VCaP (cell line): Measurements from ENCODE around the gene NME7.

ENCODE experiments used
- H3K27ac ChIP-seq: fragments of 450-650 bp; 2 replicates; pipeline ENCODE4 v1.5.1; 2017
- CTCF ChIP-seq: fragments of 450-650 bp; conservative IDR thresholded peaks from 2 replicates; pipeline ENCODE4 v1.5.1; 2017; ENCODE audit warnings: mild to moderate bottlenecking, moderate library complexity

The NME7 gene

GRCh38 chr1:169094897-169095569, 272.6 kb downstream of the NME7 start:
- TF ChIP-seq CTCF: no peak
- no peak overlapping the region for H3K27ac ChIP-seq

- no peak for TF ChIP-seq CTCF
- H3K27ac ChIP-seq: no peak overlapping the region
These were observed 275.2 kb downstream of the NME7 start for GRCh38 chr1:169092399-169092798.

GRCh38 chr1:169091480-169091941, 276.1 kb downstream of the NME7 start:
- H3K27ac ChIP-seq: no peak overlapping the region
- TF ChIP-seq CTCF: no peak

GRCh38 chr1:169090900-169091311, 276.7 kb downstream of the NME7 start:
- no peak for TF ChIP-seq CTCF

GRCh38 chr1:169090308-169090899, 277.2 kb downstream of the NME7 start:
- no peak for TF ChIP-seq CTCF
- no peak overlapping the region for H3K27ac ChIP-seq

More at GRCh38 chr1:169090900-169091311, 276.7 kb downstream of the NME7 start:
- no peak overlapping the region for H3K27ac ChIP-seq

- no peak for TF ChIP-seq CTCF
These were observed 277.8 kb downstream of the NME7 start for GRCh38 chr1:169089776-169090175.

GRCh38 chr1:169087876-169088275, 279.7 kb downstream of the NME7 start:
- H3K27ac ChIP-seq: no peak overlapping the region
- TF ChIP-seq CTCF: no peak

More at GRCh38 chr1:169089776-169090175, 277.8 kb downstream of the NME7 start:
- H3K27ac ChIP-seq: no peak overlapping the region
